GM18909 (cell line): Measurements from ENCODE around the gene RPUSD2.

Experiments
- ATAC-seq: cut with Tn5 transposase; IDR thresholded peaks from one replicate; pipeline ENCODE4 v1.9.1; 2021; ENCODE audit warnings: mild to moderate bottlenecking; ENCODE audit not compliant: unreplicated experiment, poor library complexity

Gene RPUSD2

GRCh38 chr15:40603935-40604334 lies 34.8 kb downstream of the RPUSD2 start:
- no peak for ATAC-seq

- no peak for ATAC-seq
Measured at GRCh38 chr15:40613080-40613479, 44.0 kb downstream of the RPUSD2 start.

- ATAC-seq: no peak
Measured at GRCh38 chr15:40618023-40618422, 48.9 kb downstream of the RPUSD2 start.

- no peak for ATAC-seq
Measured at GRCh38 chr15:40618906-40619305, 49.8 kb downstream of the RPUSD2 start.

GRCh38 chr15:40623361-40623760 lies 54.3 kb downstream of the RPUSD2 start:
- ATAC-seq: no peak
